DOHH2 (cell line): ENCODE measurements around the gene XKRX.

Experiments used
- H3F3A ChIP-seq: fragments of 200-600 bp; sonication (generic), shearing (Covaris generic); 2 replicates; pipeline ENCODE4 v1.6.0; 2016; ENCODE audit warnings: antibody characterized with exemption, mild to moderate bottlenecking; ENCODE audit not compliant: control insufficient read depth, insufficient read depth
- H3K27ac ChIP-seq: fragments of 200-600 bp; sonication (generic); 2 replicates; pipeline ENCODE4 v1.5.1; 2014; ENCODE audit warnings: low read depth, mild to moderate bottlenecking, low read length, moderate library complexity
- H3K27me3 ChIP-seq: fragments of 200-600 bp; sonication (generic); 2 replicates; pipeline ENCODE4 v1.6.1; 2014; ENCODE audit warnings: mild to moderate bottlenecking, low read length, mixed read lengths; ENCODE audit not compliant: control insufficient read depth
- H3K36me3 ChIP-seq: fragments of 200-600 bp; sonication (generic); 2 replicates; pipeline ENCODE4 v1.6.1; 2014; ENCODE audit warnings: mild to moderate bottlenecking, low read length, moderate library complexity, mixed read lengths; ENCODE audit not compliant: control insufficient read depth
- H3K4me1 ChIP-seq: fragments of 200-600 bp; sonication (generic); 2 replicates; pipeline ENCODE4 v1.6.1; 2014; ENCODE audit warnings: mild to moderate bottlenecking, low read length, mixed read lengths; ENCODE audit not compliant: control insufficient read depth
- H3K4me2 ChIP-seq: fragments of 200-600 bp; sonication (generic); 2 replicates; pipeline ENCODE4 v1.6.0; 2014; ENCODE audit warnings: mild to moderate bottlenecking, low read length, moderate library complexity
- H3K4me3 ChIP-seq: fragments of 200-600 bp; sonication (generic); 2 replicates; pipeline ENCODE4 v1.5.1; 2014; ENCODE audit warnings: mild to moderate bottlenecking, low read length, mixed read lengths
- H3K79me2 ChIP-seq: fragments of 200-600 bp; sonication (generic); 2 replicates; pipeline ENCODE4 v1.6.1; 2014; ENCODE audit warnings: mild to moderate bottlenecking, low read length, mixed read lengths; ENCODE audit not compliant: control insufficient read depth
- H3K9me2 ChIP-seq: fragments of 200-600 bp; sonication (generic); replicated peaks from 2 replicates; pipeline ENCODE4 v1.6.1; 2014; ENCODE audit warnings: mild to moderate bottlenecking, low read length, mixed read lengths; ENCODE audit not compliant: control insufficient read depth
- H3K9me3 ChIP-seq: fragments of 200-600 bp; sonication (generic); 2 replicates; pipeline ENCODE4 v1.6.1; 2014; ENCODE audit warnings: antibody characterized with exemption, low read length, mixed read lengths; ENCODE audit not compliant: control insufficient read depth, insufficient read depth
- H4K20me1 ChIP-seq: fragments of 200-600 bp; sonication (generic); 2 replicates; pipeline ENCODE4 v1.6.0; 2014; ENCODE audit warnings: low read depth, mild to moderate bottlenecking, antibody characterized with exemption, low read length, moderate library complexity; ENCODE audit not compliant: control insufficient read depth, insufficient read depth
- CTCF ChIP-seq: fragments of 200-600 bp; sonication (generic); IDR thresholded peaks from one replicate; pipeline ENCODE4 v1.5.1; 2014; ENCODE audit warnings: antibody characterized with exemption, mild to moderate bottlenecking, low read depth, low read length; ENCODE audit not compliant: poor library complexity, severe bottlenecking
- EZH2phosphoT487 ChIP-seq: fragments of 200-600 bp; sonication (generic); IDR thresholded peaks from 2 replicates; pipeline ENCODE4 v1.6.1; 2017; ENCODE audit warnings: borderline replicate concordance, mild to moderate bottlenecking, antibody characterized with exemption, low read length, moderate library complexity, mixed read lengths

The XKRX gene

GRCh38 chrX:100928660-100929613, at the start of gene XKRX:
TSS of gene XKRX (minus strand) at chrX:100928917. CDS start at chrX:100928304, 613 bp downstream.
- Histone ChIP-seq H3K79me2 (no peaks in the 10 kb centered on the region), H3K36me3 (no peaks in the 10 kb centered on the region), H3K4me2 (peak within 1 kb of the TSS; percentile 69), H3K9me3 (peaks cover 4% of the 10 kb centered on the region), H3K4me1 (peaks cover 13% of the 10 kb centered on the region), H4K20me1 (no peaks in the 10 kb centered on the region), H3K4me3 (peak within 1 kb of the TSS; percentile 66), H3F3A (no peaks in the 10 kb centered on the region), H3K9me2 (no peaks in the 10 kb centered on the region), H3K27me3 (peaks cover 14% of the 10 kb centered on the region), H3K27ac (no peak within 1 kb of the TSS)
- no peak for TF ChIP-seq CTCF
- no peak for TF ChIP-seq EZH2phosphoT487

GRCh38 chrX:100976211-100976610, 47.5 kb upstream of the XKRX start:
- no peak for TF ChIP-seq EZH2phosphoT487
- TF ChIP-seq CTCF = no peak
- no peaks in the 10 kb centered on the region for H3K79me2 ChIP-seq
- H3K4me2 ChIP-seq = no peak overlapping the region
- no peaks in the 10 kb centered on the region for H3K9me2 ChIP-seq
- no peaks in the 10 kb centered on the region for H3K9me3 ChIP-seq
- H3K27me3 ChIP-seq = no peaks in the 10 kb centered on the region
- H3F3A ChIP-seq = no peaks in the 10 kb centered on the region
- no peaks in the 10 kb centered on the region for H3K36me3 ChIP-seq
- no peak overlapping the region for H3K27ac ChIP-seq
- H3K4me3 ChIP-seq = no peak overlapping the region
- H3K4me1 ChIP-seq = no peaks in the 10 kb centered on the region
- H4K20me1 ChIP-seq = no peaks in the 10 kb centered on the region

- no peaks in the 10 kb centered on the region for H3K27me3 ChIP-seq
- H3K79me2 ChIP-seq = no peaks in the 10 kb centered on the region
- TF ChIP-seq EZH2phosphoT487 (no peak), CTCF (no peak)
- no peaks in the 10 kb centered on the region for H4K20me1 ChIP-seq
- H3F3A ChIP-seq = no peaks in the 10 kb centered on the region
- H3K4me2 ChIP-seq = no peak overlapping the region
- no peaks in the 10 kb centered on the region for H3K4me1 ChIP-seq
- H3K9me2 ChIP-seq = no peaks in the 10 kb centered on the region
- H3K27ac ChIP-seq = no peak overlapping the region
- no peak overlapping the region for H3K4me3 ChIP-seq
- H3K36me3 ChIP-seq = no peaks in the 10 kb centered on the region
- no peaks in the 10 kb centered on the region for H3K9me3 ChIP-seq
Observed at GRCh38 chrX:100975212-100975611, 46.5 kb upstream of the XKRX start.
